Stimulated activated CD4-positive, alpha-beta T cell treated with anti-CD3 and anti-CD28 coated beads, TNF-alpha, amount 100 ng/mL, for 24 hours (primary cell): Measurements from ENCODE around the gene IL2RA.
"Not testable (repeated sequence)": the region's sequence is repeated elsewhere in the genome, so short reads cannot be mapped to it uniquely, and the experiment has no call there.

ENCODE experiments used
- DNase-seq, 3 experiments: peaks; one replicate each; pipeline ENCODE4 v3.0.0-alpha.2; 2020; ENCODE audit warnings: low read depth in 3 of 3

Gene IL2RA

DNA sequence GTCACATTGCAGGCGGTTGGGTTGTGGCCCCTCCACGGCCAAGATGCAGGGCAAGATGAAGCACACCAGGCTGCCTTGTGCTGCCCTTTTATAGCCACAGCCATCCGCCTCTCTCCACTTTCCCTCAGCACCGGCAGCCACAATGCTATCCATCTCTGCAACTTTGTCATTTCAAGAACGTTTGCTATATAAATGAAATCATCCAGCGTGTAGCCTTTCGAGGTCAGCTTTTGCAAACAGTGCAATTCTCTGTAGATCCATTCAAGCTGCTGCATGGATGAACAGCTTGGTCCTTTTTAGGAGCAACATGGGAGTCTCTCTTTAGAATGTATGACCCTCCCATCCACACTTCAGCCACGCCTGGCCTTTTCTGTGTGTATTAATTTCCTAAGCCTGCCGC is 78.4 kb downstream of the IL2RA start:
- DNase-seq: no peak

DNA sequence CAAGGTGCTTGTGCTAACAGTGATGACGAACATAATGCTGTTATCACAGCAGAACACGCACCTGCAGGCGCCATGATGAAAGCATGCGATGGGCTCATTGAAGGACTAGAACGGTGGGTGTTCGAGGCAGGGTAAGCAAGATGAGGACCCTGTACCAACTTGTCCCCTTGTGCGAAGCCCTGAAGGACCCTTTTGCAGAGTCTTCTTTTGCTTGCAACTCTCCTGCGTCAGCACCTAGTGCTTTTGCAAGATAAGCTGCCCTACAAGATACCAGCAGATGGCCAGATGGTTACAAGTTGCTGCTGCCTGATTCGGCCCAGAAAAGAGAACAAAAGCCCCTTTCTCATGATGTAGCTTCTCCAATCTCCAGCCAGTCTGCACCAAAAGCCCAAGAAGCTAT is 80.6 kb downstream of the IL2RA start:
- DNase-seq: no peak

- no peak for DNase-seq
These were observed 84.0 kb downstream of the IL2RA start for GRCh38 chr10:5978230-5978489.

GRCh38 chr10:5977471-5978229 is 84.5 kb downstream of the IL2RA start, which contains the start of gene IL15RA:
IL15RA (minus strand) TSS chr10:5977543; CDS start chr10:5977492, 51 bp downstream.
- peak; percentile 80 to 91 (median 80) for DNase-seq

DNA sequence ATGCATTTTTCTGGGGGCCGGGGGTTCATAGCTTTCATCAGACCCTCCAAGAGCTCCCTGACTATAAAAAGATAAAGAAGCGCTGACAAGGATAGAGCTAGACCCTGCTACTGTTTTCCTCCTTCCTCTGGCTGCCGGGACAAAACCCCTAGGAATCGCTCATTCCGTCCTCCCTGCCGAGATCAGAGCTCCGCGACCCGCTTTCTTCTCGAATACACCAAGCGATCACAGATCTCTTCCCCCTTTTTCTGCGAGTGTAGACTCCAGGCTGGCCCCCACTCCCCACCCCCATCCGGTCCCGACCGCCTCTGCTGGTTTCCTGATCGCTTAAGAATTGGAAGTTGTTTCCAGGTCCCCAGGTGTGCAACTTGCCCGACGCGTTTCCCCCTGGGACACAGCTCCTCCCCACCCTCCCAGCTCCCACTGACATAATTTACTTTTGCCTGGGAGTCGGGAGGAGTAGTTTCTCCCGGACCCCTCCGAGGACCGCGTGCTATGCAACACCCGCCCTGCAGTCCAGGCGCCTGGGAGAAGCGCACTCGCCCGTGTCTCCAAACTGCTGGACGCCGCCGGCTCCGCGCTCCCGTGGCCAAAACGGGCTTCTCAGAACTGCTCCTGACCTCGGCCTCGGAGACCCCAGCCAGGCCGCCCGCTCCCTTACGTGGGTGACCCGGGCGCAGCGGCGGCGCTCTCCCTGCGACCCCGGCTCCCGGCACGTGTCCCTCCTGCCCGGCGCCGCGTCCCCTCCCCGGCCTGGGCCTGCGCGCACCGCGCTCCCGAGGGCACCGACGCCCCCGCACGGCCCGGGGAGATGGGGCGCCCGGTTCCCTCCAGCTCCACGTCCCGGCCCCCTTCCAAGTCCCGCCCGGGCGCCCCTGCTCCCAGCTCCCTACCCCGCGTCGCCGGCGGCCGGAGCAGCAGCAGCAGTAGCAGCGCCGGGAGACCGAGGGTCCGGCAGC is 85.4 kb downstream of the IL2RA start:
- peak in 2 of 3 experiments; percentile 30 to 56 for DNase-seq

DNA sequence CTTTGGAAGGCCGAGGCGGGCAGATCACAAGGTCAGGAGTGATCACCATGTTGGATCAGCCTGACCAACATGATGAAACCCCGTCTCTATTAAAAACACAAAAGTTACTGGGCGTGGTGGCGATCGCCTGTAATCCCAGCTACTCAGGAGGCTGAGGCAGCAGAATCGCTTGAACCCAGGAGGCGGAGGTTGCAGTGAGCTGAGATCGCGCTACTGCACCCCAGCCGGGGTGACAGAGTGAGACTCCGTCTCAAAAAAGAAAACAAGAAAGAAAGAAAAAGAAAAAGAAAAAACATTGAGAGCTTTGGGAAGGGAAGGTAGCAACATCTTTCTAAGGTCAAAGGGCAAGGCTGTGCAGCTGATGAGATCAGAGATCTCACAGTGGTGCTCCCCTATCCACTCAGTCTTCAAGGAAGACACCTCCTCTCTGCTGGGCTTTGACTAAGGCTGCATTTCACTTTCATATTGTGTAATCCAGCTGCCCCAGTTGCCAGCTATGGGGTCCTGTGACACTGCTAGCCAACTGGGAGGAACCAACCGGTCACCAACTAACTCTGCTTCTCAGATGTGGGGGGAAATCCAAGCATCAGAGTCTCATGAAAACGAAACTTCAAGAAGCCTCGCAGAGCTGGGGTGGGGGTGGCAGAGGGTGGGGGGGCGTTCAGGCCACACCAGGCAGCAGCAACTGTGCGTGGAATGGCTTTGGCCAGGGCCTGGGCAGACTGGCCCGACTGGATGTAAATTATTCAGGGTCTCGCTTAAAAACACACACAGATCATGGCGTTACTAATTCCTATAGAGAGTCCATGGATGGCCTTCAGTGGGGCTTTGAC is 86.3 kb downstream of the IL2RA start:
- DNase-seq: peak in 2 of 3 experiments; percentile 22 to 63

GRCh38 chr10:5973069-5973468 is 89.1 kb downstream of the IL2RA start:
- no peak for DNase-seq

DNA sequence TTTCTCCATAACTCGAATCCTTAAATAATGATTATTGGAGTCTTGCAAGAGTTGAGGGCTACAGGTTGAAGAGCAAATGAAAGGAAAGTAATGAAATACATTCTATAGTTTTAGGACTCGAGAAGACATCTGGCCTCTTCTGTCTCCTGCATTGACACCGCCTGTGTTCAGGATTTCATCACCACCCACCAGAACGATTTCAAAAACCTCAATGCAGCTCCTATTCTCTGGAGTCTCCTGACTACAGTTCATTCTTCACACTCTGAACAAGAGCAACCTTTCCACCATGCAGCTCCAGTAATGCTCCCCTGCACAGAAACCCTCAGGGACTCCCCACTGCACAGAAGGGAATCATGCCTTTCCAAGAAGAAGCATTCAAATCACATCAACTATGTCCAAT is 90.3 kb downstream of the IL2RA start:
- no peak for DNase-seq

- DNase-seq: no peak
These were observed 90.8 kb downstream of the IL2RA start for GRCh38 chr10:5971315-5971832.

GRCh38 chr10:5970527-5970926 is 91.6 kb downstream of the IL2RA start:
- no peak for DNase-seq

DNA sequence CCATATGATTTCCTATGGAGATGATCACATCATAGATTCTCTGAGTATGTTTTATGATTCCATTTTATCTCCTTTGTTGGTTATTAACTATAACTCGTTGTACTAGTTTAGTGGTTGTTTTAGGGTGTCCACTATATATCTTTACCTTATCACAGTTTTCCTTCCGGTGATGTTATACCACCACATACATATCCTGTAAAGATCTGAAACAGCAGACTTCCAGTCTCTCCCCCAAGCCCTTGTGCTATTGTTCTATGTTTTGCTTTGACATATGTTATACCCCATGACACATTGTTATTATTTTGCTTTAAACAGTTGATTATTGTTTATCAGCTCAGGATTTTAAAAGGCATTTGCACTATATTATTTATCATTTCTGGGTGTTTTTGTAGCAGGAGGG is 92.1 kb downstream of the IL2RA start:
- DNase-seq: no peak

DNA sequence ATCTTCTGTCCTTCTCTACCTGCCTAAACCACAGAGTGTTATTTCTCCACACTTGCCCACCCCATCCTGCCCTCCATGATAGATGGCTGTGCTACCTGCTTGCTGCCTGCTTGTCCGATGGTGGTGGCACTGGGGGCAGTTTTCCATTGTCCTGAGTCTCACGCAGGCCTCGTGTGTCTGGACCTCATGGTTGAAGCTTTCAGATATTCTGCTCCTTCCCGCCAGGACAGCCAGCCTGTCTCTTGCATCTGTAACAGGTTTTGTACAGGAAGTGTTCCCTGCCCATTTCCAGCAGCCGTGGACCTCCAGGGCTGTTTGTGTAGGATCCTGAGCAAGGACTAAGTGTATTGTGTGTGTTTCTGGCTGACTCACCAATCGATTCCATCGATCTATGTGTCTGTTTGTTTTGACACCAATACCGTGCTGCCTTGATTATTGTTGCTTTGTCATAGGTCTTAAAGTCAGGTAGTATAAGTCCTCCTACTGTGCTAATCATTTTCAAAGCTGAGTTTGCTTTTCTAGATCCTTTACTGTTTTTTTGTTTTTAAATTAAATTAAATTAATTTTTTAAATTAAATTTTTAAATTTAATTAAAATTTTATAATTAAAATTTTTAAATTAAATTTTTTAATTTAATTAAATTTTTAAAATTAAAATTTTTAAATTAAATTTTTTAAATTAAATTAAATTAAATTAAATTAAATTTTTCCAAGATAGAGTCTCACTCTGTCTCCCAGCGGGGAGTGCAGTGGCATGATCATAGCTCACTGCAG is 93.3 kb downstream of the IL2RA start:
- DNase-seq: no peak

DNA sequence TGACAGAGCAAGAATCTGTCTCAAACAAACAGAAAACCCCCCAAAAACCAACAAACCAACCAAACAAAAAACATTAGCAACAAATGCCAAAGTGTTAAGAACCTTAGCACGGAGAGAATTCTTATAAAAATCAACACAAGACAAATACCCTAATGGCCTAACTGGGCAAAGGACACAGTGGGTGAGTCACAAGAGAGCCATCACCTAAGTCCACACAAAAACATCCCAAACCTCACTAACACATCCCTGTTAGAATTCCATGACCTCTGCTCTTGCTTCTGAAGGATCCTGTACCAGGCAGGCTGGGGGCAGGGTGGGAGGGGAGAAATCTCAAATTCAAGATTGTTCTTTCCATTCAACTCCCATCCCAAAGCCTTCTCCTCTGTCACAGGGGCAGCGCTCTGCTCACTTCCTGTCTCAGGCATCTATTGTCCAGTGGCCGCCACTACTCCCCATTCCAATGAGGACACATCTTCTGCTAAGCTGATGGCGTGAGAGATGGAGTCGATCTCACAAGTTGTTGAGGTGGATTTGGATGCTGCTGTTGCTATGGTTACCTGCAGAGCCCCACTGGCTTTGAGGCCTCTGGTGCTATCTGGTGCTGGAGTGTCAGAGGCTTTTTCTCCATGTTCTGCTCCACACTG is 94.0 kb downstream of the IL2RA start:
- no peak for DNase-seq

DNA sequence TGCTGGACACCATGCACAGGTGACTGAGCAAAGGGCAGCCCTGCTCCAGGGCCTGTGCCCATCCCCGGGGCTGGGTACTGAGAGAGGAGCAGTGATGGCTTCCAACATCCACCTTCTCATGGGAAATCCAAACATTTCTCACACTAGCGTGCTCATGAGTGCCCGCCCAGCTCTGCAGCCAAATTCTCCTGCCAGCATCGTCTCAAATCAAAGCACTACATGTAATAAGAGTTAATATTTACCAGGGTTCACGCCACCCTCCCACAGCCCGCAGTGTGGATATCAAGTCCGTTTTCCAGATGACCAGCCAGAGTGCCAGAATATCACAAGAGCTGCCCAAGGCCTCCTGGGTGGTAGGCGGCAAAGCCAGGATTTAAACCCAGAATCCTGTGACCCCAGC is 96.9 kb downstream of the IL2RA start:
- no peak for DNase-seq

DNA sequence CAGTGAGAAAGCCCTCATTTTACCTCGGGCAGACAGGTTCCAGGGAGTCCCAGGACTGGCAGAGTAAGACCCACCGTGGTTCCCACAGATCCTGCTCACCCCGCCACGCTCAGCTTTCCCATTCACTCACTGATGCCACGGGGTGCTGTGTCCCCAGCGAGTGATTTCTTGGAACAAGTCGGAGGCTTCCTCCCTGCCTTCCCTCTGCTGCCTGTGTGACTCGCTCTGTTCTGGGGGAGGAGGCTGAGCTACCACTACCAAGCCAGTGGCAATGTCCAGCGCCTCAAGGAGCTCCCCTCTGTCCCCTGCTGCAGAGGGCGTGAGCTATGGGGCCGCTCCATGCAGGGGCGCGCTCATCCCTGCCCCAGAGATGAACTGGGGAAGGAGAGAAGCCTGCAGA is 97.4 kb downstream of the IL2RA start:
- no peak for DNase-seq

- no peak for DNase-seq
These were observed 98.6 kb downstream of the IL2RA start for GRCh38 chr10:5963591-5963990.

GRCh38 chr10:5963071-5963470 is 99.1 kb downstream of the IL2RA start:
- DNase-seq: no peak

GRCh38 chr10:5962358-5962940 is 99.7 kb downstream of the IL2RA start:
- DNase-seq: not testable (repeated sequence)

GRCh38 chr10:5961405-5962100 is 100.6 kb downstream of the IL2RA start:
- no peak for DNase-seq

DNA sequence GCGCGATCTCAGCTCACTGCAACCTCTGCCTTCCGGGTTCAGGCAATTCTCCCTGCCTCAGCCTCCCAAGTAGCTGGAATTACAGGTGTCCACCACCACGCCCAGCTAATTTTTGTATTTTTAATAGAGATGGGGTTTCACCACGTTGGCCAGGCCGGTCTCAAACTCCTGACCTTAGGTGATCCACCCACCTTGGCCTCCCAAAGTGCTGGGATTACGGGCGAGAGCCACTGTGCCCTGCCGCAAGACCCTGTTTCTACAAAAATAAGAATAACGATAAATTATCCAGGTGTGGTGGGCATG is 101.2 kb downstream of the IL2RA start:
- DNase-seq: not testable (repeated sequence)
